ENCODE data around the gene ID4.
A peak's percentile ranks its signal among the peaks of the same experiment; 100 is the strongest.

The ID4 gene

DNA sequence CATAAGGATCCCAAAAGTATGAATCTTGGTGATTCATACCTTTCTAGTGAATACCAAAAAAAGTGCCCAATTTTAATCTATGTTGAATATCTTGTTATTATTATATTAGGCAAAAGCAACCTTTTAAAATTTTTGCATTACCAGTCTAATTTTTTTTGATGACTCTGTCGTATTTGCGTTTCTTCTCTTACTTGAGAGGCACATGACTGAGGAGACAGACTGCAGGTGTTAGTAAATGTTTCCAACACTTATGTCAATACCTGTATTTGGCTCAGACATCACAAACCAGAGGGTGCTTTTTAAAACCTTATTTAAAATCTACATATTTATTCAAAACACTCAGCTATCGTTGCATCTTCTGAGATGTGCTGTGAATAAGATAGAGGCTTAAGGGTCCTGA is 27.1 kb downstream of the ID4 start:
- peak; percentile 83 for DNase-seq

DNA sequence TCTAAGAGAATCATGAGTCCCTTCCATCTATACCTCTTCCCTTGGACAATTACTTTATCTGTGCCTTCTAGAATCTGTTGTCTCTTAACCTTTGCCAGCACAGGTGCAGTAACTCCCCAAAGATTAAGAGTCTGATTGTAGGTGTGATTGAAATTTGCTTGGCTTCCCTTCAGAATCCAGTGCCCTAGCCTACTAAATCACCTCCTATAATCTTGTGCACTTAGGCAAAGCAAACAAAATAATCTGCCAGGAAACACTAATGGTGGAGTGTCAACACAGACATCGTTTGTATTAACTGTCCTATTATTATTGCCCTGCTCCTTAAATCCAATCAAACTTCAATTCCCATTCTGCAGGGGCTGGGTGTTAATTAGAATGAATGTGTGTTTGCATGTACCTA is 28.0 kb downstream of the ID4 start:
- peak; percentile 86 for DNase-seq

DNA sequence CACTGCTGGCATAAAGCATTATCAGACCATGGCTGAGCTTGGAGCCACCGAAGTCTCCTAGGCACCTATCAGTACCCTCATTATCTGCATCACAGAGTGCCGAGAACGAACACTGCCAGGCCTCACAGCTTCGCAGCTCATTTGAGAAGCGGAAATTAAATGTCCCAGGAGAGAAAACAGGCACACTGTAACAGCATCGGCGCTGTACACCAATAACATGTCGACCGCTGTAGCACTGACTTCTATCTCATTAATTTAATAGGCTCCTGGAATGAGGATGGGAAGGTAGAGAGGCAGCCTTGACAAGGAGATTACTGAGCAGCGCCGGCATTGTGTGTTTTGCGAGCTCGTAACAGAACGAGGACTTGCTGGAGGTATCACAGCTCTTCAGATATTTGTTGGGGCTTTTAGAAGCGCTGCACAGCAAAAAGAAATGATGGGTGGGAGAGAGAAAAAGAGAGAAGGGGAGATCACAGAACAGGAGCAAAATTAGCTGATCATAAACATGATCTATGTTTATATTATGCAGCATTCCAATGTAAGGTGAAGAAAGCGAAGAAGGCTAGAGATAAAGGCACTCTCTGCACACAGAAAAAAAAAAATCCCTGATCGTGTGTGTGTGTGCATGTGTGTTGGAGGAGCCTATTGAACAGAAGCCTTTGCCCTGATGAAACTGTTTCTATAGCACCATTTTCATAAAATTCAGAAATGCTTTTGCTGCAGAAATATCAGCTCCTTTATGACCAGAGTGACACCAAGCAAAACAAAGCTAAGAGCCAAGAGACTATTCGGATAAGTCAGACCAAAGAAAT is 29.2 kb downstream of the ID4 start:
- no peak for DNase-seq

DNA sequence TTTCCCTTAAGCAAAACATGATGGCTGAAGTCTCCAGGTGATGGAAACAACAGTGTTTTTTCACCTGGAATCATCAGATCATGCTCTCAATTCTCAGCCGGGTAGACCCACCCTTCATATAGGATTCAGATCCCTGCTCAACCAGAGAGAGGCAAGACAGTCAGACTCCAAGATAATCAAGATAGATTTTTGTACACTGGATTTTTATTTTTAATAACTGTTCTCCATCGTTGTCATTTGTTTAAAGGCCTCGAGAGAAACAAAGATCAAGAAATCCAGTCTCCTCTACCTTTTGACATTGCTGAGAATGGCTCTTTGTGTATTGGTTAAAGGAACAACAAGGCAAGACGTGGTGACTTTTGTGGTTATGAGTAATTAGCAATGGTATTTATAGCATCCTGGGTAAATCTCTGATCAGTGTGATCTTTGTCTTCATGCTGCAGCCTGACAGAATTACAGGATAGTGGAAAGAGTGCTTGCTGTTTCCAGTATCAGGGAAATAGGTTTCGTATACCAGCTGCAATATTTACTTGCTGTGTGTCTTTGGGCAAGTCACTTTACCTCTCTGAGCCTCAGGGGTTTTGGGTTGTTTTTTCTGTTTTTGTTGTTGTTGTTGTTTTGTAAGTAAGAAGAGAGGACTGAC is 29.9 kb downstream of the ID4 start:
- no peak for DNase-seq

DNA sequence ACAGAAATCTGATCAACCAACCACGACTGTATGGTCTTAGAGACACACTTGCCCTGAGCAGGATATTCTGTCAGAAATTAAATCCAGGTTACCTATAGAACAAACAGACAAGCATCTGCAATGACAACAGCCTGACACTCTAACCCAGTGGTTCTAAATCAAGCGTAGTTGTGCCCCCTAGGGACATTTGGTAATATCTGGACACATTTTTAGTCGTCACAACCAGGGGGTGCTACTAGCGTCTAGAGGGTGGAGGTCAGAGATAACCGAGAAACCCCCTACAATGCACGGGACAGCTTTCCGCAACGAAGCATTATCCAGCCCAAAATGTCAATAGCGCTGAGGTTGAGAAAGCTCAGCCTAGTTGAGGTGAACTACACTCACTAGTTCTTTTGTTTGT is 32.3 kb downstream of the ID4 start:
- DNase-seq: no peak

DNA sequence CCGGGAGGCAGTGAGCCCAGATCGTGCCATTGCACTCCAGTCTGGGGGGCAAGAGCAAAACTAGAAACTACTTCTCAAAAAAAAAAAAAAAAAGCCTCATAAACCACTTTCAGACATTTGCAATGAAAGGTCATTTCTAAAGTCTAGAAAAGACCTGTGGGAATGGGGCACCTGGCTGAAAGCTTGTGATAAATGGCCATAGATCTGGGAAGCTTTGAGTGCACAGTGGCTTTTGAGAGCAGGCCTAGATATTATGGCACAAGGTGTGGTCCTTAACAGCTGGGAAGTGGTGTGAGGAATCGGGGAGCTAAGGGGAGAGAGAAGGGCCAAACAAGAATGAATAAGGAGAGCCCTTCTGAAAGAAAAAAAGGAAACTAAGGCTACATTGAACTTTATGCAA is 33.2 kb downstream of the ID4 start:
- DNase-seq: no peak

DNA sequence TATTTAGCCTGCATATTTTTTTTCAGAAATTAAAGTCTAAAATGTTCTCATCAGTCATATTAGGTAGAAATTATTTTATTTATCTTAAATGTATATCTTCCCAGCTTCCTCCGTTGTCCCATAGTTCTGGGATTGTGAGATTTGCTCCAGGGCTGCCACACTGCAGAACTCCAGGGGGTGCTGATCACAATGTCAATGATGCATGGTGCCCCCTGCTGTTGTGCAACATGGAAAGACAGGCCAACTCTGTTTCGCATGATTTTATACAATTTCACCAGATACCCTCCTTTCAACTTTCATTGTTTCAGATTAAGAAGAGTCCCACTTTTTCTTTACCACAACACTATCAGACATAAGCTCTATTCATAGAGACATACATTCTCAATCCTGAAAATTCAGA is 35.9 kb downstream of the ID4 start:
- no peak for DNase-seq

DNA sequence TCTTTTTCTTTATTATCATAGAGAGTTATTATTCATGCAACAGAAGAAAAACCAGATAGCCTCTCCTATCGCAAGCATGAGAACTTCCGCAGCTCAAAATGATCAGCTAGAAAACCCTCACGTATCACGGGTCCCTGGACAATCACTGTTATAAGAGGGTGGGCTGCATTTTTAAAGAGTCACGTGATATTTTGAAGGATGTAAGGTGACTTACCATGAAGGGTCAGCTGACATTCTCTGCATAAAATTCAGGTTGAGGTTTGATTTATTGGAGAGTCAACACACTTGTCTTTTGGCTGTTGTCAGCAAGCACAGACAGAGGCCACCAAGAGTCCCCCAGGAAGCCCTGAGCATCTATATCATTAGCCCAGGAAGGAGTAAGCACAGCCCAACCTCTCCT is 39.5 kb downstream of the ID4 start:
- no peak for DNase-seq

DNA sequence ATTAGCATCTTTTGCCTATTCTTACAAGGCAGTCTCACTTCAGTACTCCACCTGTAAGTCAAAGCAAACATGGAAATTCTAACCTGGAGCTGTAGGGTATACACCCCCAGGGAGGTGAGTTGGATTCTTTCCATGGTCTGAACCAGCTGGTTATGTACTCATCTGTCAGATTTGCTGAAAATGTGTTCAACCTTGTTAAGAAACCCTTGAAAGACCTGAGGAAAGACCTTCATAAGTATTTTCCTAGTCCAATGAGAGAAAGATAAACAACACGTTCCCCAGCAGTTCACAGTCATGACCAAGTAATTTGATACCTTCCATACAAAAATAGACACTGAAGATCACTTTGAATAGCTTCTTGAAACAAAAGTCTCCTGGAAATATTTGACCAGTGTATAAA is 42.5 kb downstream of the ID4 start:
- DNase-seq: peak; percentile 98

DNA sequence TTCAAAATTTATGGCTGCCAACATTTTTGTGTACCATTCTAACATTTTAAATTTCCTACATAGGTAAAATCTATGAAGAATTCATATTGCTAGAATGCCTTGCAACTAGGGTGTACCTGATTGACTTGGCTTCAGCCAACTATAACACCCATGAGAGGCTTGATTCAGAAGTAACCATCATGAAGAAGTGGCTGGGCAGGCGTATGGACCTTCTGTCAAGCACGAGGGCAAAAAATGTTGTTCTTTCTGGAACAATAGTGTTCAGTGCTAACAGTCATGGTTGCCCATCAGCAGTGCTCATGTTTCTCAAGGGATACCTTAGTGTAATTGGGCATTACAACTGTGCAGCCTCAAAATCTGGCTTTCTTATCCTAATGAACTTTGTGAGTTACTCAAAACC is 42.9 kb downstream of the ID4 start:
- DNase-seq: peak; percentile 94

DNA sequence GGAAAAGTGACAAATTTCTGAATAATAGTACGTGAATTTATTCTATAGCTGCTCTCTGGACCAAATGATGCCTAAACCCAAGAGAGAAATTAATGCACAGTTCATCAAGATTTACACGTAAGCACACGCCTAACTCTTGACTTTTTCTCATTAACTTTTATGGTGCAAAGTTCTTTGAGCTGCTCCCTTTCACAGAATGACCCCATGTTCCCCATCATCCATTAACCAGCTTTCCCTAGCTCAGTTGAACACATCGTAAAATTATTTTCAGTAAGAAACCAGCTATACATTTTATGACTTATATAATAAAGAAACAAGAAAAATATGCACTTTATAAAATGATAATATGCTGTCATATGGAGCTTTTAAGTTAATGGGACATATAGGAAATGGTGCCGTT is 54.3 kb downstream of the ID4 start:
- no peak for DNase-seq

All from NCI-H2029 treated with DMSO at 0.1 percent for 48 hours (cell line).